ENCODE results near the gene FAM32A. TPM values are rescaled to one million over a fixed set of nuclear protein-coding genes. Genes with fewer than 3 reads are reported as not detected.

The FAM32A gene
- total RNA-seq = 82.3 and 108 TPM in 2 replicates

GRCh38 chr19:16185123-16185767 lies at the start of gene FAM32A:
Gene FAM32A (plus strand): TSS chr19:16185410. CDS start chr19:16185443, 33 bp downstream.

GRCh38 chr19:16143399-16144215 lies 41.6 kb upstream of the FAM32A start, which contains the start of gene HSH2D:
Gene HSH2D (plus strand): TSS chr19:16143685. CDS start chr19:16148751, 5,066 bp downstream.

GRCh38 chr19:16197622-16198369 lies 12.6 kb downstream of the FAM32A start, which contains the start of gene AP1M1:
Gene AP1M1 (plus strand): TSS chr19:16197911. CDS start chr19:16198027, 116 bp downstream.

Other genes starting within 250 kb of the FAM32A start
- not detected in 2 replicates for gene OR10H4, start 236.4 kb upstream of the FAM32A start, total RNA-seq
- 159 and 486 TPM in 2 replicates for gene TPM4, start 108.9 kb upstream of the FAM32A start, total RNA-seq
- gene RAB8A, start 73.5 kb upstream of the FAM32A start, total RNA-seq = 32.0 and 47.0 TPM in 2 replicates
- 0.43 and 0.96 TPM in 2 replicates for gene HSH2D, start 41.7 kb upstream of the FAM32A start, total RNA-seq
- gene CIB3, start 11.9 kb upstream of the FAM32A start, total RNA-seq = not detected in 2 replicates
- 21.3 and 37.8 TPM in 2 replicates for gene AP1M1, start 12.5 kb downstream of the FAM32A start, total RNA-seq
- gene KLF2, start 139.4 kb downstream of the FAM32A start, total RNA-seq = 0.21 and 0.24 TPM in 2 replicates

Measured in tracheal epithelial cell (primary cell).